PC-9 (cell line): ENCODE data around the gene AGPAT3. TPM values are rescaled to one million over a fixed set of nuclear protein-coding genes. Genes with fewer than 3 reads are reported as not detected.

ENCODE experiments used
- BruUV-seq: library from RNA; stranded (reverse); fragments of 400-500 nt; replicated peaks from 2 replicates; lab custom pipeline; 2021; lab: Mats Ljungman, UMichigan
- CTCF ChIA-PET: fragments of 300-600 bp; sonication (Branson Sonifier 250); formaldehyde crosslinking; loops from one replicate; lab custom pipeline; 2022; ENCODE audit warnings: antibody characterized with exemption; lab: Charles Lee
- POLR2A ChIA-PET: fragments of 300-600 bp; sonication (Branson Sonifier 250); formaldehyde crosslinking; loops from one replicate; lab custom pipeline; 2022; ENCODE audit warnings: antibody characterized with exemption; ENCODE audit not compliant: unreplicated experiment; lab: Charles Lee
- DNase-seq, 2 experiments: peaks; one replicate each; pipeline versions ENCODE4 v3.0.0 to v3.0.0-alpha.2; 2015 to 2022; ENCODE audit warnings: mixed read lengths in 1 of 2
- H2AFZ ChIP-seq: fragments of 200-600 bp; sonication (generic); 2 replicates; pipeline ENCODE4 v1.8.1; 2017; ENCODE audit warnings: antibody characterized with exemption
- H3F3A ChIP-seq: fragments of 200-600 bp; sonication (generic); 2 replicates; pipeline ENCODE4 v1.8.1; 2017; ENCODE audit warnings: antibody characterized with exemption, mild to moderate bottlenecking, low read depth; ENCODE audit not compliant: insufficient read depth
- H3K27ac ChIP-seq: fragments of 200-600 bp; sonication (generic); 2 replicates; pipeline ENCODE4 v1.6.1; 2016; ENCODE audit warnings: mixed run types
- H3K27me3 ChIP-seq: fragments of 200-600 bp; sonication (generic); 2 replicates; pipeline ENCODE4 v1.6.1; 2016; ENCODE audit warnings: low read depth, mixed run types; ENCODE audit not compliant: insufficient read depth
- H3K36me3 ChIP-seq: fragments of 200-600 bp; sonication (generic); 2 replicates; pipeline ENCODE4 v1.6.1; 2016; ENCODE audit warnings: low read depth, mixed run types
- H3K4me1 ChIP-seq: fragments of 200-600 bp; sonication (generic); replicated peaks from 2 replicates; pipeline ENCODE4 v1.6.1; 2016; ENCODE audit warnings: mixed run types; ENCODE audit not compliant: insufficient read depth
- H3K4me2 ChIP-seq: fragments of 200-600 bp; sonication (generic); 2 replicates; pipeline ENCODE4 v1.6.1; 2017; ENCODE audit warnings: mixed run types
- H3K4me3 ChIP-seq: fragments of 200-600 bp; sonication (generic); 2 replicates; pipeline ENCODE4 v1.6.1; 2016; ENCODE audit warnings: mixed run types
- H3K79me2 ChIP-seq: fragments of 200-600 bp; sonication (generic); 2 replicates; pipeline ENCODE4 v1.6.1; 2017; ENCODE audit warnings: low read depth, mixed run types
- H3K9me2 ChIP-seq: fragments of 200-600 bp; sonication (generic); 2 replicates; pipeline ENCODE4 v1.8.1; 2017; ENCODE audit warnings: mild to moderate bottlenecking; ENCODE audit not compliant: insufficient read depth
- H3K9me3 ChIP-seq: fragments of 200-600 bp; sonication (generic); 2 replicates; pipeline ENCODE4 v1.8.1; 2016; ENCODE audit warnings: low read depth; ENCODE audit not compliant: insufficient read depth
- H4K20me1 ChIP-seq: fragments of 200-600 bp; sonication (generic); 2 replicates; pipeline ENCODE4 v1.8.1; 2017; ENCODE audit not compliant: insufficient read depth
- CTCF ChIP-seq: fragments of 200-600 bp; sonication (generic); conservative IDR thresholded peaks from 2 replicates; pipeline ENCODE4 v1.6.1; 2017; ENCODE audit warnings: mixed run types, antibody characterized with exemption, mild to moderate bottlenecking, moderate library complexity
- EZH2 ChIP-seq: fragments of 200-600 bp; sonication (generic); IDR thresholded peaks from 2 replicates; pipeline ENCODE4 v1.8.0; 2017; ENCODE audit warnings: antibody characterized with exemption, low read depth
- intact Hi-C: fragments of 100-400 bp; cut with micrococcal nuclease; formaldehyde crosslinking; loops from one replicate; pipeline ENCODE4 v1.10.0; 2022; ENCODE audit not compliant: unreplicated experiment
- total RNA-seq: library from RNA; stranded (reverse); gene quantifications from 2 replicates; pipeline ENCODE4 v1.2.3, GENCODE V29; 2021

Gene AGPAT3
- total RNA-seq, 1 experiment from 2014 or later = 39.0 TPM

- Histone ChIP-seq H3K9me2 (no peaks in the 10 kb centered on the region), H3K4me2 (no peak overlapping the region), H3K4me3 (no peak overlapping the region), H3K27me3 (no peaks in the 10 kb centered on the region), H3K36me3 (no peaks in the 10 kb centered on the region), H3K79me2 (no peaks in the 10 kb centered on the region), H4K20me1 (no peaks in the 10 kb centered on the region; the same call in 1 of the 2 replicates), H3F3A (peaks cover 10% of the 10 kb centered on the region; the same call in 1 of the 2 replicates), H3K9me3 (no peaks in the 10 kb centered on the region), H3K27ac (no peak overlapping the region), H3K4me1 (no peaks in the 10 kb centered on the region), H2AFZ (no peak overlapping the region)
- ChIA-PET CTCF (no interaction called here), POLR2A (interaction anchor here (0.6 kb wide), 1 partner anchor 95 kb away, joined by 3 read pairs; no protein-coding TSS in a partner anchor)
- no TSS peak for BruUV-seq
- peak in 1 of 2 experiments; percentile 12 for DNase-seq
- TF ChIP-seq CTCF (no peak), EZH2 (no peak)
- intact Hi-C loops = no loop called here
These were observed 91.6 kb downstream of the AGPAT3 start for GRCh38 chr21:43956670-43957035.

DNA sequence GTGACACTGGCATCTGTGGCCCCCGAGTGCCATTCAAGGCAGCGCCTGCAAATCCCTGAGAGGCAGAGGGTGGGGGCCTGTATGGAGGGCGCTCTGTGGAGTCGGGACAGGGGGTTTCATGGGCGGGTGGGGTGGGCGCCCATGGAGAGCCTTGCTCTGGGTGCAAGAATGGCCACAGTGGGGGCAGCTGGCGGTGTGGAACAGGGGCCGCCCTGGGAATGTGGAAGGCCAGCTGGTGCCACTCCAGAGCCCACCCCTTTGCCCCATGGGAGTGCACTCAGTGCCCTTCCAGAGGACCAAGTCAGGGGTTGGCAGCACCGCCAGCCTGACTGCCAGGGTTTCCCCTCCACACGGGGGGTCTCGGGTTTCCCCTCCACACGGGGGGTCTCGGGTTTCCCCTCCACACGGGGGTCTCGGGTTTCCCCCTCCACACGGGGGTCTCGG is 92.1 kb downstream of the AGPAT3 start:
- no peaks in the 10 kb centered on the region for H3K79me2 ChIP-seq
- H3K4me3 ChIP-seq = no peak overlapping the region
- no peak for DNase-seq
- BruUV-seq = no TSS peak
- H3K27ac ChIP-seq = no peak overlapping the region
- ChIA-PET POLR2A (no interaction called here), CTCF (no interaction called here)
- intact Hi-C loops = no loop called here
- H4K20me1 ChIP-seq = no peaks in the 10 kb centered on the region; the same call in 1 of the 2 replicates
- H3K36me3 ChIP-seq = no peaks in the 10 kb centered on the region
- H3K4me1 ChIP-seq = no peaks in the 10 kb centered on the region
- no peaks in the 10 kb centered on the region for H3K9me2 ChIP-seq
- TF ChIP-seq CTCF = no peak
- TF ChIP-seq EZH2 = no peak
- H3K4me2 ChIP-seq = no peak overlapping the region
- peaks cover 10% of the 10 kb centered on the region; the same call in 1 of the 2 replicates for H3F3A ChIP-seq
- no peak overlapping the region for H2AFZ ChIP-seq
- no peaks in the 10 kb centered on the region for H3K9me3 ChIP-seq
- H3K27me3 ChIP-seq = no peaks in the 10 kb centered on the region

- H3K9me3 ChIP-seq = no peaks in the 10 kb centered on the region
- intact Hi-C loops = no loop called here
- no peaks in the 10 kb centered on the region for H3K36me3 ChIP-seq
- no peaks in the 10 kb centered on the region for H3K4me1 ChIP-seq
- TF ChIP-seq EZH2 (no peak), CTCF (no peak)
- H4K20me1 ChIP-seq = no peaks in the 10 kb centered on the region; the same call in 1 of the 2 replicates
- H3K27ac ChIP-seq = no peak overlapping the region
- H3K4me3 ChIP-seq = no peak overlapping the region
- H3K4me2 ChIP-seq = no peak overlapping the region
- ChIA-PET POLR2A (no interaction called here), CTCF (no interaction called here)
- DNase-seq = no peak
- no peaks in the 10 kb centered on the region for H3K27me3 ChIP-seq
- no peaks in the 10 kb centered on the region for H3K9me2 ChIP-seq
- peaks cover 10% of the 10 kb centered on the region; the same call in 1 of the 2 replicates for H3F3A ChIP-seq
- no TSS peak for BruUV-seq
- H2AFZ ChIP-seq = no peak overlapping the region
- H3K79me2 ChIP-seq = no peaks in the 10 kb centered on the region
These were observed 92.8 kb downstream of the AGPAT3 start for GRCh38 chr21:43957611-43958362.
